K562 (cell line): ENCODE measurements around the gene LIMS2. TPM values are rescaled to one million over a fixed set of nuclear protein-coding genes. Genes with fewer than 3 reads are reported as not detected.

Experiments used
- ATAC-seq: fragments of 200-7000 bp; cut with Tn5 transposase; 3 replicates; pipeline ENCODE4 v1.9.1; 2020; ENCODE audit warnings: moderate library complexity
- BruUV-seq: library from RNA; stranded (reverse); fragments of 400-500 nt; replicated peaks from 2 replicates; lab custom pipeline; 2021; lab: Mats Ljungman, UMichigan
- CTCF ChIA-PET: fragments of 300-600 bp; formaldehyde crosslinking; extraction: SDS; loops from one replicate; lab custom pipeline; 2021; ENCODE audit warnings: low intra/inter-chr PET ratio; lab: Yijun Ruan, JAX
- POLR2A ChIA-PET: fragments of 300-600, 350-650 bp; sonication (Branson Sonifier 250); formaldehyde crosslinking; extraction: SDS; loops from one replicate; lab custom pipeline; 2021; ENCODE audit warnings: antibody characterized with exemption, inconsistent platforms; lab: Yijun Ruan, JAX
- DNase-seq, 4 experiments: peaks; one replicate each; pipeline versions ENCODE4 v3.0.0 to v3.0.0-alpha.2; 2011 to 2018; ENCODE audit warnings: low spot score in 3 of 4, mixed read lengths in 3 of 4; ENCODE audit errors: extremely low read depth in 1 of 4
- FAIRE-seq: peaks from 2 replicates; lab custom pipeline; 2011; peaks lifted over from hg19 to GRCh38; lab: Jason Lieb, UNC
- H2AFZ ChIP-seq: 2 replicates; pipeline ENCODE4 v1.6.0; 2011; ENCODE audit warnings: low read depth, low read length, control low read depth, inconsistent platforms
- H3K27ac ChIP-seq: fragments of 200-600 bp; 3 replicates; pipeline ENCODE4 v1.8.0; 2011; ENCODE audit warnings: low read depth, mild to moderate bottlenecking, control low read depth, inconsistent platforms, low read length, moderate library complexity, mixed read lengths; ENCODE audit errors: extremely low read depth
- H3K27me3 ChIP-seq, 2 experiments: fragments of 300-600 bp in 1 of 2; 2 replicates in 1 of 2; 3 replicates in 1 of 2; pipeline versions ENCODE4 v1.6.0 to v1.8.0; 2011; ENCODE audit warnings: inconsistent platforms in 2 of 2, low read length in 2 of 2, mild to moderate bottlenecking in 1 of 2, mixed read lengths in 1 of 2, moderate library complexity in 1 of 2; ENCODE audit not compliant: control insufficient read depth in 2 of 2, insufficient read depth in 2 of 2
- H3K36me3 ChIP-seq: fragments of 300-600 bp; 3 replicates; pipeline ENCODE4 v1.8.0; 2011; ENCODE audit warnings: mild to moderate bottlenecking, low read length, inconsistent platforms; ENCODE audit not compliant: control insufficient read depth, insufficient read depth
- H3K4me1 ChIP-seq, 2 experiments: fragments of 200-600 bp in 1 of 2; replicated peaks in 1 of 2; 2 replicates in 1 of 2; 3 replicates in 1 of 2; pipeline versions ENCODE4 v1.5.1 to v1.8.0; 2011; ENCODE audit warnings: inconsistent platforms in 2 of 2, low read length in 2 of 2, mild to moderate bottlenecking in 1 of 2, mixed read lengths in 1 of 2, moderate library complexity in 1 of 2; ENCODE audit not compliant: control insufficient read depth in 2 of 2, insufficient read depth in 2 of 2
- H3K4me2 ChIP-seq: 2 replicates; pipeline ENCODE4 v1.6.1; 2011; ENCODE audit warnings: low read length, control low read depth, inconsistent platforms, mixed read lengths; ENCODE audit not compliant: insufficient read depth
- H3K4me3 ChIP-seq: fragments of 200-600 bp; sonication (generic), shearing (Covaris generic); 2 replicates; pipeline ENCODE4 v1.5.1; 2016; ENCODE audit warnings: control low read depth, inconsistent platforms
- H3K79me2 ChIP-seq: fragments of 200-600 bp; 3 replicates; pipeline ENCODE4 v1.8.0; 2011; ENCODE audit warnings: low read length, inconsistent platforms; ENCODE audit not compliant: control insufficient read depth, insufficient read depth
- H3K9ac ChIP-seq, 2 experiments: 2 replicates each; pipeline versions ENCODE4 v1.6.0 to v1.6.1; 2011; ENCODE audit warnings: low read depth in 2 of 2, low read length in 2 of 2, control low read depth in 1 of 2, inconsistent platforms in 1 of 2, mild to moderate bottlenecking in 1 of 2, mixed read lengths in 1 of 2; ENCODE audit not compliant: insufficient read depth in 1 of 2
- H3K9me1 ChIP-seq: one replicate; pipeline ENCODE4 v1.6.0; 2011; ENCODE audit warnings: inconsistent platforms, mild to moderate bottlenecking, low read length, moderate library complexity; ENCODE audit not compliant: control insufficient read depth, insufficient read depth
- H3K9me3 ChIP-seq: replicated peaks from 2 replicates; pipeline ENCODE4 v1.5.1; 2011; ENCODE audit warnings: low read depth, low read length, inconsistent platforms; ENCODE audit not compliant: control insufficient read depth, insufficient read depth
- H4K20me1 ChIP-seq: replicated peaks from 2 replicates; pipeline ENCODE4 v1.6.1; 2011; ENCODE audit warnings: low read length, inconsistent platforms, mixed read lengths; ENCODE audit not compliant: control insufficient read depth, insufficient read depth
- ID3 ChIP-seq, 2 experiments: fragments of 250-450 bp in 1 of 2; fragments of 450-650 bp in 1 of 2; sonication (Bioruptor Pico) in 1 of 2; IDR thresholded peaks; 2 replicates each; pipeline versions ENCODE4 v1.6.1 to v1.8.0; 2016 to 2021; ENCODE audit warnings: mild to moderate bottlenecking in 2 of 2, moderate library complexity in 2 of 2, missing compliant biosample characterization in 1 of 2, missing genetic modification characterization in 1 of 2
- ILK ChIP-seq: fragments of 450-650 bp; IDR thresholded peaks from 2 replicates; pipeline ENCODE4 v1.6.1; 2016; ENCODE audit warnings: missing genetic modification characterization, low read depth, mild to moderate bottlenecking, missing compliant biosample characterization, moderate library complexity, borderline replicate concordance
- ZNF174 ChIP-seq: fragments of 250-450 bp; sonication (Bioruptor Pico); IDR thresholded peaks from 2 replicates; pipeline ENCODE4 v1.4.0; 2020; ENCODE audit warnings: mild to moderate bottlenecking
- WGBS: fragments of 100-300 bp; shearing (Covaris generic); methylation state at CpG from one replicate; pipeline ENCODE4 v1.1.6; 2016; ENCODE audit warnings: low coverage, mixed read lengths; ENCODE audit not compliant: insufficient coverage; ENCODE audit errors: missing lambda C conversion rate; 5-methylcytosine and 5-hydroxymethylcytosine counted together
- in situ Hi-C: fragments of 300-500 bp; cut with MboI; formaldehyde crosslinking; loops from 4 replicates; pipeline ENCODE4 v1.15.0; 2018; ENCODE audit warnings: inconsistent platforms, mixed read lengths
- intact Hi-C: fragments of 100-400 bp; cut with micrococcal nuclease; formaldehyde crosslinking; loops from 2 replicates; pipeline ENCODE4 v1.14.2; 2022
- polyA plus RNA-seq, 8 experiments: library from polyadenylated mRNA; depleted of rRNA in 4 of 8; stranded (reverse) in 5 of 8; unstranded in 3 of 8; fragments of >200 nt; fragmentation: Nextera tagmentation in 2 of 8; fragmentation: Illumina TruSeq in 1 of 8; extraction: Ambion mirVana in 2 of 8; extraction: Trizol in 1 of 8; gene quantifications; 2 replicates each; pipeline versions ENCODE4 v1.2.1 to v1.2.3, GENCODE V29; 2011 to 2014; ENCODE audit warnings: inconsistent platforms in 1 of 8, missing spikeins in 1 of 8
- total RNA-seq, 7 experiments: library from RNA; depleted of rRNA in 6 of 7; stranded (reverse); fragments of >200 nt in 6 of 7; fragmentation: Illumina TruSeq in 2 of 7; extraction: Trizol in 2 of 7; gene quantifications; 2 replicates each; pipeline versions ENCODE4 v1.2.1 to v1.2.3, GENCODE V29; 2011 to 2021; ENCODE audit warnings: low replicate concordance in 1 of 7

Gene LIMS2
- total and polyA plus RNA-seq, 9 of the 15 experiments (the other 6 are each of a cell fraction or from before 2014, with no cell fraction given) = 0.04 to 0.22 TPM; not detected in 7

DNA sequence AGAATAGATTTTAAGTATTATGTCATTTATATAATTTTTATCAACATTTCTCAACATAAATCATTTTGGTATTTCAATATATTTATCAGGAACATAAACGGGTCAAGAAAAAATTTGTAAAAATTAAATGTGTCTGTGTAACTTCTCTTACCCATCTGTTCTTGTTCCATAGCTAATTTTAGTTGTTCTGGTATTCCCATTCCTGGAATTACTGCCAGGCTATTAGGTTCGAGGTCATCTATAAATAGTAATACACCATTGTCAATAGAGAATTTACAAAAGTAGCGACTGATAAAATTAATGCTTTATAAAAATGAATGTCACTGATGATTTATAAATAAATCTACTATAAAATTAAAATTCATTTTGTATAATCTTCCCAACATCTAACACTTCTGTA lies 47.5 kb upstream of the LIMS2 start:
- ChIA-PET CTCF (no interaction called here), POLR2A (no interaction called here)
- WGBS = 97% methylated on average over 3 of the region's 3 CpGs

GRCh38 chr2:127721978-127722355 lies 46.6 kb upstream of the LIMS2 start:
- Histone ChIP-seq H3K9me3 (no peaks in the 10 kb centered on the region), H2AFZ (no peak overlapping the region), H3K27ac (no peak overlapping the region), H3K36me3 (peaks cover 79% of the 10 kb centered on the region), H3K4me3 (no peak overlapping the region), H3K79me2 (no peaks in the 10 kb centered on the region), H3K9ac (no peak overlapping the region), H4K20me1 (no peaks in the 10 kb centered on the region), H3K27me3 (no peaks in the 10 kb centered on the region), H3K9me1 (no peaks in the 10 kb centered on the region), H3K4me2 (no peak overlapping the region), H3K4me1 (no peaks in the 10 kb centered on the region)
- no TSS peak for BruUV-seq
- in situ Hi-C loops (no loop called here), intact Hi-C loops (no loop called here)
- ChIA-PET CTCF (no interaction called here), POLR2A (interaction anchor here (0.7 kb wide), 1 partner anchor 10 kb away, joined by 3 read pairs; no protein-coding TSS in a partner anchor)
- no peak for ATAC-seq
- 81% methylated on average over 2 of the region's 2 CpGs for WGBS
- DNase-seq = no peak
- TF ChIP-seq ZNF174 (CRISPR knock-in tag) (no peak), ID3 (CRISPR knock-in tag; IDR thresholded peaks at IDR 0.05) (no peak), ID3 (tag; IDR thresholded peaks at IDR 0.05) (no peak)
- FAIRE-seq = no peak

More for the DNA sequence above, 47.5 kb upstream of the LIMS2 start:
- no peak for FAIRE-seq
- no peak overlapping the region for H3K9ac ChIP-seq
- H3K4me2 ChIP-seq = no peak overlapping the region
- no peaks in the 10 kb centered on the region for H3K79me2 ChIP-seq
- no TSS peak for BruUV-seq
- no peak for TF ChIP-seq ILK (tag)
- TF ChIP-seq, all 486 proteins: peak for 0
- H3K27ac ChIP-seq = no peak overlapping the region
- no peaks in the 10 kb centered on the region for H3K9me1 ChIP-seq
- intact Hi-C loops (no loop called here), in situ Hi-C loops (no loop called here)
- no peaks in the 10 kb centered on the region for H3K27me3 ChIP-seq
- no peaks in the 10 kb centered on the region for H3K9me3 ChIP-seq
- DNase-seq = no peak
- H3K36me3 ChIP-seq = peaks cover 82% of the 10 kb centered on the region
- no peak for ATAC-seq
- H3K4me1 ChIP-seq = no peaks in the 10 kb centered on the region
- no peak overlapping the region for H2AFZ ChIP-seq
- no peaks in the 10 kb centered on the region for H4K20me1 ChIP-seq
- H3K4me3 ChIP-seq = no peak overlapping the region
